Stimulated activated naive CD4-positive, alpha-beta T cell treated with Interleukin-2 at 50 U/mL for 16 hours (primary cell): ENCODE data around the gene ELOA2.
"Not testable (repeated sequence)": the region's sequence is repeated elsewhere in the genome, so short reads cannot be mapped to it uniquely, and the experiment has no call there.

ENCODE experiments used
- DNase-seq: peaks from one replicate; lab custom pipeline; 2025; lab: John Stamatoyannopoulos, UW

ELOA2 gene

GRCh38 chr18:47035156-47035671 lies at the start of gene ELOA2:
Gene ELOA2, minus strand, starts transcription at chr18:47035621. Its CDS starts 357 bp downstream, at chr18:47035264.
- no peak for DNase-seq

- DNase-seq = no peak
These were observed 46.2 kb upstream of the ELOA2 start for GRCh38 chr18:47081578-47081977.

DNA sequence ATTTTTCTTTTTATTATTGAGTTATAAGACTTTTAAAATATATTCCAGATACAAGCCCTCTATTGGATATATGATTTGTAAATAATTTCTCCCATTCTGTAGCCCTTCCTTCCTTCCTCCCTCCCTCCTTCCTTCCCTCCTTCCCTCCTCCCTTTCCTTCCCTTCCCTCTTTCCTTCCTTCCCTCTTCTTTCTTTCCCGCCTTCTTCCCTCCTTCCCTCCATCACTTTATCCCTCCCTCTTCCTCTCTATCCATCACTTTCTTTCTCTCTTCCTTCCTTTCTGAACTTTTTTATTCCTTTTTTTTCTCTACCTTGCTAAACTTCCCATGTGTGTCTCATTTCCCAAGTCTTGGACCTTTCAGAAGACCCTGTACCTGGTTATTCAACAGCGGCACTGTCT lies 45.5 kb upstream of the ELOA2 start:
- no peak for DNase-seq

- DNase-seq = no peak
These were observed 41.7 kb upstream of the ELOA2 start for GRCh38 chr18:47077111-47077510.

GRCh38 chr18:47075098-47075883 lies 39.9 kb upstream of the ELOA2 start:
- no peak for DNase-seq

GRCh38 chr18:47067648-47068047 lies 32.2 kb upstream of the ELOA2 start:
- DNase-seq = no peak

DNA sequence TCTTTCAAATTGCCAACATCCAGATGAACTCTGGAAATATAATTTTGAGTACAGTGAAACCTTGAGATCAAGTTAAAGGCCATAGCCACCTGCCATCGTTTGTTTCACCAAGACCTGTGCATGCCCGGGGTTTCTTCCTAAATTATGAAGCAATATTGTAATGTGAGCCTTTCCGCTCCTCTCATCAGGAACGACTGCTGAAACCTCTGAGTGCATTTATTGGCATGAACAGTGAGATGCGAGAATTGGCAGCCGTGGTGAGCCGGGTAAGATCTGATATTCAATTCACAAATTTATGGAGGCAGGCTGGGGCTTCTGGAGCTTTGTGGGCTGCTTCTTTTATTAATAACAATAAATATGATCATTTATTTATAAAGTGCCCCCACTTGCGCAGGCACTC lies 27.7 kb upstream of the ELOA2 start:
- DNase-seq = no peak

GRCh38 chr18:47062471-47062870 lies 27.1 kb upstream of the ELOA2 start:
- no peak for DNase-seq

DNA sequence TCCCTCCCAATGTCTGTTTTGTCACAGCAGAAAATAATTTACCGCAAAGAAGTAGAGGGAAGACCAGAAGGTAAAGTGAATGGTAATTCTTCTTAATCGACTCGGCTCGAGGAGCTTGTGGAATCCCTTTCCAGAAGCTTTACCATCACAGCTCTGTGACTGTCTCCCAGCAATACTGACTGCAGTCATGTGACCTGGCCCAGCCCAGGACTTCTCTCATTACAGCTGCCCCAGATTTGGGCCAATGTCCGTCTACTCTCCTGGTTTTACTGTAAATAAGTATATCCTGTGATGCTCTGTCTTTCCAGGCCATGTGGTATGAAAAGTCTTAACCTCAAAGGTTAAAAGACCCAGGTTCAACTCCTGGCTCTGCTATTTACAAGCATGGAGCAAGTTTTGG lies 18.9 kb upstream of the ELOA2 start:
- no peak for DNase-seq

DNA sequence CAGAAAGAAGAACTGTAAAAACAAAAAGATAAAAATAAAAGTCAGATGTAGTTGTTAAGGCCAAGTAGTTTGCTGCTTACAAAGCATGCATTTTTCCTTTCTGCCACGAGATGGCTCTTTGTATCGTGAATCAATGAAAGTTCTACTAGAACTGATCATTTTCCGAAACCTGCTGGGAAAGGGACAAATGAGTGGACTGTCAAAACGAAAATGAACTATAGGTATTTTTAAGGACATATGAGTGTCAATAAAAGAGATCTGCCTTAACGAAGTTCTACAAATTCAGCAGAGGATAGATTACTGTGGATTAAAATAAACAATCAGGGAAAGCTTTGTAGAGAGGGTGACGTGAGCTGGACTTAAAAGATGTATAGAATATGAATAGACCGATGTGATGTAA lies 15.0 kb upstream of the ELOA2 start:
- DNase-seq = no peak

GRCh38 chr18:47040982-47041381 lies 5.6 kb upstream of the ELOA2 start:
- DNase-seq = no peak

- DNase-seq = no peak
These were observed 1.6 kb upstream of the ELOA2 start for GRCh38 chr18:47036927-47037578.

- DNase-seq = no peak
These were observed 965 bp upstream of the ELOA2 start for GRCh38 chr18:47036298-47036874.

DNA sequence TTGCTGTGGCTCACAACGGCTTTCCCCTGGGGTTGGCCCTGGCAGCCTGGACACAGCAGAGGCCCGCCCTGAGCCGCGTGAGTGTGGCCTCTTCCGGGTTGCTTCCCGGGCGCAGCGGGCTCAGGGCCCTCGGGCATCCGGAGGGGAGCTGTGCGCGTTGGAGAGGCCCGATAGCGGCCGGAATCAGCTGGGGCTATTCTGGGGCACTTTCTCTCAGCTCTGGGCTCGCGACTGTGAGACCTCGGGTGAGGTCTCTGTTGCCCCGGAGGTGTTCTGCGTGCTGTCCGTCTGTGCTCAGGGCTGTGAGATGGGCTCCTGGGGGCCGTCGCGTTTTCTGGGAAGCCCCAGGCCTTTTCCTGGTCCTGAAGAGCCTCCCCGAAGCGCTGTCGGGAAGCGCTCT lies 830 bp downstream of the ELOA2 start:
- not testable (repeated sequence) for DNase-seq

DNA sequence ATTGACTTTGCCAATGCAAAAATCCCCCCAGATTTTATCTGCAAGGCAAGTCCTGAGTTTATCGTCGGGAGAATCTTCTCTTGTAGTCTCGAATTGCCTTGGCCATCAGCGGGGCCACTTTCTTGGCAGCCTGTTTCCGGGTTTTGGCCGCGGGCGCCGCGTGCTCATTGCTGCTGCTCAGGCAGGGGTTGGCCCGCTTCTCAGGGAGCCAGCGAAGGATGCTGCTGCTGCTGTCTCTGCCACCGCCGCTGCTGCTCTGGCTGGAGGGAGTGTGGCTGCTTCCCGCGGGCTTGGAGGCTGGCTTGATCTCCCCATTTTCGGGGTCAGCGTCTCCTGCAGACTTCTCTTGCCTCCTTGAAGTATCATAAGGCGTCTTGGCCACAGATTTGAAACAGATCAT lies 2.5 kb downstream of the ELOA2 start:
- no peak for DNase-seq

DNA sequence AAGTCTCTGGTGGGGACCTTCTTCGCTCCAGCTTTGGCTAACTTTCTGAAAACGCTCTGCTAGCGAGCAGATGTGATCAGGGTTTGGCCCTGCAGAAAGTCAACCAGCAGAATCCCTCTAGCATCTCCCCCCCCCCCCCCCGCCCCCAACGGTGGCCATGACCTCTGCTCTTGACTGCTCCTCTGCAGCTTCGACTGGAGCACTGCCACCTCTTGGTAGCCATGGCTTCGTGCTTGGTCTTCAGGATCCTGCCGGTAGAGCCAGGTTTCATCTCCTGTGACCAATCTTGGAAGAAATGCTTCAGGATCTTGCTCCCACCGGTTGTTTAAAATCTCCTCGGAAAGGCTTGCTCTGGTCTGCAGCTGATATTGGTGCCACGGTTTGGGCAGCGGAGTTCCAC lies 4.5 kb downstream of the ELOA2 start:
- DNase-seq = not testable (repeated sequence)

DNA sequence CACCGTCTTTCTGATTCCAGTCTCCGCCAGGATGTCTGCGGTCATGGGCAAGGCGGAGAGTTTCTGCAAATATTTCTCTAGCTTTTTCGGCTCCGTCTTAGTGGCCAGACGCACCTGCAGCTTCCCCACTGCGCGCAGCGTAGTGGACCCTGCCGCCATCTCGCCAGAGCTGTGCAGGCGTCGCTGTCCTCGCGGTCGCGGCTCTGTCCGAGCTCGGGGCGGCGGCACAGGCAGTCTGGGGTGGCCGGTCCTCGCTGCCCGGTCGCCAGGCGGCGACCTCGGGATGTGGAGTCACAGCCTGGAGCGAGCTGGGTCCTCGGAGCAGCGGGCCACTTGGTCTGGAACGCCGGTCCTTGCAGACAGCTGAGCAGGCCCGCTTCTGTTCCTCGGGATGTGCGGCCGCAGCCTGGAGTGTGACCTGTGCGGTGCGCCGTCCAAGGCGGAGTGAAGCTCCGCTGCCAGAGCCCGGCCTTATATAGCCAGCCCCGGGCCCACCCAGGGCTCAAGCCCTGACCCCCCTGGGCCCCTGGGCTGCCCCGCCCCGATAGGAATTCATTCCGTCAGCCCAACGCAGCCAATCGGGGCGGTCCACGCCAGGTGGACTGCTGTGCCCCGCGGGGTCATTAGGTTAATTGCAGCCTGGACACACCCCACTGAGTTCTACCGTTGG lies 5.6 kb downstream of the ELOA2 start:
- not testable (repeated sequence) for DNase-seq

DNA sequence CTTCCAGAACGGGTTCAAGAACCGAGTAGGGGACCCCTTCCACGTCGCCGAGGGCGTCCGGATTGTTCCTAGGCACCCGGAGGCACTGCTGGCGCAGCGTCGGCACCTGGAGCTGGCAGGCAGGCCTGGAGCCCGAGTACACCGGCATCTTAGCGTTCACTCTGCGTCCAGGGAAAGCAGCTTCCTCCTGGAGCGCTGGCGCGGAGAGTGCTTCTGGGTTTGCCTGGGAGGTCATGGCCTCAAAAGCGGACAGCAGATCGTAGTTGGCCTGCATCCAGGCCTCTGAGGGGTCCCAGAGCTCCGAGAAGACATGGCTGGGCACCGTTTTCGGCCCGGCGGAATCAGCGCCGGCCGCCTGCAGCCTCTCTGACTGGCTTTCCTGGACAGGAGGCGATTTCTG lies 6.7 kb downstream of the ELOA2 start:
- DNase-seq = not testable (repeated sequence)

DNA sequence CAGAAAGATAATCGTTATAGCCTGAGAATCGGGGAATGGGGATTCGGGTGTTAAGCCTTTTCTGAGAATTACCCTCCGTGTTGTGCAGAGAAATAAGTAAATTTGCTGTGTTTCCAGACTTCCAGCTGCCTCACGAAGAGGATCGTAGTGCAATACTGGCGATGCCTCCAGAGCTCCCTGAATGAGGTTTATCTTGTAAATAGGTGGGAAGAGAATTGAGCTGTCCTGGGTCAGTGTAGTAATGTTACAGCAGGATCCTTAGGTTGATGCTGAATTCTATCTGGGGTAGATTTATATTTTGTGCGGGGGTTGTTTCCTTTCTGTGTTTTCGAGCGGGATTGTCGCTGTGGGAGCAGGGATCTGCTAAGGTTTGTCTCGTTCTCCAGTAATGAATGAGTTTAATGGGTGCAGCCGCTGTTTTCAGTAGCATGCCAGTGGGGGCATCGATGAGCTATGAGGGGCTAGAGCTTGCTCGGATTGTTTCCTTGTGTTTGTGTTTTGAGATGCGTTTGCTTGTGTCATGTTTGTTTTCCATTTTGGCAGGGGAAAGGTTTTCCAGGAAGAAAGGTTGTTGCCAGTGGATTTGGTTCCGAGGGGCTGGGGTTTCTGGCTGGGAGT lies 9.8 kb downstream of the ELOA2 start:
- not testable (repeated sequence) for DNase-seq

DNA sequence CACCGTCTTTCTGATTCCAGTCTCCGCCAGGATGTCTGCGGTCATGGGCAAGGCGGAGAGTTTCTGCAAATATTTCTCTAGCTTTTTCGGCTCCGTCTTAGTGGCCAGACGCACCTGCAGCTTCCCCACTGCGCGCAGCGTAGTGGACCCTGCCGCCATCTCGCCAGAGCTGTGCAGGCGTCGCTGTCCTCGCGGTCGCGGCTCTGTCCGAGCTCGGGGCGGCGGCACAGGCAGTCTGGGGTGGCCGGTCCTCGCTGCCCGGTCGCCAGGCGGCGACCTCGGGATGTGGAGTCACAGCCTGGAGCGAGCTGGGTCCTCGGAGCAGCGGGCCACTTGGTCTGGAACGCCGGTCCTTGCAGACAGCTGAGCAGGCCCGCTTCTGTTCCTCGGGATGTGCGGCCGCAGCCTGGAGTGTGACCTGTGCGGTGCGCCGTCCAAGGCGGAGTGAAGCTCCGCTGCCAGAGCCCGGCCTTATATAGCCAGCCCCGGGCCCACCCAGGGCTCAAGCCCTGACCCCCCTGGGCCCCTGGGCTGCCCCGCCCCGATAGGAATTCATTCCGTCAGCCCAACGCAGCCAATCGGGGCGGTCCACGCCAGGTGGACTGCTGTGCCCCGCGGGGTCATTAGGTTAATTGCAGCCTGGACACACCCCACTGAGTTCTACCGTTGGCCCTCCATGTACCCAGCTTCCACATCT lies 11.5 kb downstream of the ELOA2 start:
- not testable (repeated sequence) for DNase-seq

DNA sequence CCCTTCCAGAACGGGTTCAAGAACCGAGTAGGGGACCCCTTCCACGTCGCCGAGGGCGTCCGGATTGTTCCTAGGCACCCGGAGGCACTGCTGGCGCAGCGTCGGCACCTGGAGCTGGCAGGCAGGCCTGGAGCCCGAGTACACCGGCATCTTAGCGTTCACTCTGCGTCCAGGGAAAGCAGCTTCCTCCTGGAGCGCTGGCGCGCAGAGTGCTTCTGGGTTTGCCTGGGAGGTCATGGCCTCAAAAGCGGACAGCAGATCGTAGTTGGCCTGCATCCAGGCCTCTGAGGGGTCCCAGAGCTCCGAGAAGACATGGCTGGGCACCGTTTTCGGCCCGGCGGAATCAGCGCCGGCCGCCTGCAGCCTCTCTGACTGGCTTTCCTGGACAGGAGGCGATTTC lies 12.6 kb downstream of the ELOA2 start:
- not testable (repeated sequence) for DNase-seq
